HG02610 (cell line): Measurements from ENCODE around the gene RIMOC1.

Source experiments
- ATAC-seq: cut with Tn5 transposase; IDR thresholded peaks from one replicate; pipeline ENCODE4 v1.9.1; 2021; ENCODE audit warnings: mild to moderate bottlenecking, moderate library complexity; ENCODE audit not compliant: unreplicated experiment

Gene RIMOC1

DNA sequence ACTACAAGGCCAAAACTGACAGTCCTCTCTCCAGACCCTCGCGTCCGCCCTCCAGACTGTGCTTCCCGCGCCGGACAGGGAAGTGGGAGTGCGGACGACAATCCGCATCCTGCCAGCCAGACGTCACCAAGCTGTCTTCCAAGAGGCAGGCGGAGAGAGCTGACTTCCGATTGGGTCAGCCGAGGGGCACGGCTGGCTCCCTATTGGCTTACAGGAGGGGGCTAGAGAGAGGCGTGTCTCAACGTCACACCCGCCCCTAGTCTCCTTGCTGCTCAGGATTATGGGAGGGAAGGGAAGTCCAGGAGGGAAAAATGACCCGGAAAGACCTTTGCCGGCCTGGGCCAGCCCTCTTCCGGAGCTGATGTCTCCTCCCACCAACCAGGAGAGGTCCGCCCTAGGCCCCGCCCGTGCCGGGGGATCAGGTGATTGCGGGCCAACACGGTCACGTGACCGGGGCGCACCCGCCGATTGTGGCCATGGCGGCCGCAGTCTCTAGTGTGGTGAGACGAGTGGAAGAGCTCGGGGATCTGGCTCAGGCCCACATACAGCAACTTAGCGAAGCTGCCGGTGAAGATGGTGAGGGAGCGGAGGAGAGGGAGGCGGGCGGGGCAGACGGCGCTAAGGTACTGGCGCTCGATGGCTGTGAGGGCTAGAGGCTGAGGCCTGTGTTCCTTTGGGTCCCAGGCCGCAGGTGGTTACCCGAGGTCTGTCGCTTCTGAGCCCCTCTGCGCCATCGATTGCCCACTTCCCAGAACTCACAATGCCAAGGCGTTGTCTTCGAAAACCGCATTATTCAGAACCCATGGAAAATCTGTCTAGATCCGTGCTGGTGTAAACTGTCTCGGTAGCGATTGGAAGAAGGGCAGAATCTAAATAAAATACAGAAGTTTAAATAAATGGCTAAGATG lies at the start of gene RIMOC1:
Gene RIMOC1, plus strand, starts transcription at position 453 of the 908 bp plus-strand sequence. Its CDS starts 24 bp downstream, at position 477.
- ATAC-seq = peak; percentile 99

- peak; percentile 87 for ATAC-seq
These were observed 47.3 kb upstream of the RIMOC1 start for GRCh38 chr5:41856644-41857491.

DNA sequence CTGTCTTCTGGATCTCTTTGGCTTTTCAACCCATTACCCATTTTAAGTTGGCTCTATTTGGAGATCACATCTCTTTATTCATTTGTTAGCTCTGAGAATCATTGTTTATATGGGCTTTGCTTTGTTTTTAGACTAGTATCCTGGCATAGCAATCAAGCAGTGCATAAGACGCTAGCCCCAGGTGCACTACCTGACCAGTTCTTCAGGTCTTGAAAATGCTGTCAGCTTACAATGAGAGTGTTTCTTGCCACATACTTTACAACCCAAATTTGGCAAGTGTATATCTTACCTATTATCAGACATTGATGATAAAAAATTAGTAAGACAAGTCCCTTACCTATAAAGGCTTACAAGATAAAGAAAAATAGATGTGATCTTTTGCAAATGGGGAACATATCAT lies 46.2 kb upstream of the RIMOC1 start:
- ATAC-seq = no peak

DNA sequence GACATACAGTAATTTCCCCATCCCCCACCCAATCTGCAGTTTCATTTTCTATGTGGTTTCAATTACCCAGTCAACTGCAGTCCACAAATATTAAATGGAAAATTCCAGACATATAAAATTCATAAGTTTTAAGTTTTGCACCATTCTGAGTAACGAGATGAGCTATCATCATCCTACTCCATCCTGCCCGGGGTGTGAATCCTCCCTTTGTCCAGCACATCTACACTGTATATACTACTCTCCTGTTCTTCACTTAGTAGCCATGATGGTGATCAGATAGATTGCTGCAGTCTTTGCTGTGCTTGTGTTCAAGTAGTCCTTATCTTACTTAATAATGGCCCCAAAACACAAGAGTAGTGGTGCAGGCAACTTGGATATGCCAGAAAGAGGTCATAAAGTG lies 45.3 kb upstream of the RIMOC1 start:
- ATAC-seq = no peak

DNA sequence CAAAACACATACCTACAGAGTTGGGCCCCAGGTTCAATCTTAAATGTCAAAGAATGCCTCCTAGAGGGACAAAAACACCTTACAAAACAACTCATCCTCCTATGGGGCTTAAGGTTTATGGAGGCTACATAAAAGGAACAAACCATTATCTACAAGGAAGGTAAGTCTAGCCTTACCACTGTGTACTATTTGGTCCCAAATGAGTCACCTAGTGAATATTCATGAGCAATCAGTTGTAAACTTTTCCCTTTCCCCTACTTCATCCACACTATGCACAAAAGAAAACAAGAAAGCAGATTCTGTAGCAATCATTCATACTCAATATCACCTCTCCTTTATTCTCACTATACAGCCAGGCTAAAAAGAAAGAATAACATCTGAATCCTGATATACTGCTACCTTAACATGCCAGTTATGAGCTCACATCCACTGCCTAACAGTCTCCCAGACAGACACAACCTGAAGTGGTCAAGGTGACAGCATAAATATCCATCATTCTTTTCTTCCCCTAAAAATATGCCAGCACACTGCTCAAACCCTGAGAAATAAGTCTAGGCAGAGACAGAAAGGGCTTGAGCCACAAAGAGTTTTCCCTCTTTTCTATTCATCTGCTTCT lies 40.2 kb upstream of the RIMOC1 start:
- peak; percentile 88 for ATAC-seq

- no peak for ATAC-seq
These were observed 34.9 kb upstream of the RIMOC1 start for GRCh38 chr5:41869151-41869723.

- peak; percentile 96 for ATAC-seq
These were observed 34.2 kb upstream of the RIMOC1 start, which contains the start of gene OXCT1 for GRCh38 chr5:41869724-41870626. OXCT1 (minus strand) TSS chr5:41870425; CDS start chr5:41870358, 67 bp downstream.

- no peak for ATAC-seq
These were observed 33.5 kb upstream of the RIMOC1 start for GRCh38 chr5:41870627-41871048.

GRCh38 chr5:41871852-41872251 lies 32.3 kb upstream of the RIMOC1 start:
- ATAC-seq = no peak

GRCh38 chr5:41874512-41875060 lies 29.6 kb upstream of the RIMOC1 start:
- no peak for ATAC-seq

GRCh38 chr5:41875121-41875520 lies 29.0 kb upstream of the RIMOC1 start:
- ATAC-seq = peak; percentile 21

- ATAC-seq = no peak
These were observed 27.5 kb upstream of the RIMOC1 start for GRCh38 chr5:41876678-41877077.

- ATAC-seq = no peak
These were observed 26.7 kb upstream of the RIMOC1 start for GRCh38 chr5:41877408-41877807.

GRCh38 chr5:41878173-41878572 lies 26.0 kb upstream of the RIMOC1 start:
- ATAC-seq = no peak

DNA sequence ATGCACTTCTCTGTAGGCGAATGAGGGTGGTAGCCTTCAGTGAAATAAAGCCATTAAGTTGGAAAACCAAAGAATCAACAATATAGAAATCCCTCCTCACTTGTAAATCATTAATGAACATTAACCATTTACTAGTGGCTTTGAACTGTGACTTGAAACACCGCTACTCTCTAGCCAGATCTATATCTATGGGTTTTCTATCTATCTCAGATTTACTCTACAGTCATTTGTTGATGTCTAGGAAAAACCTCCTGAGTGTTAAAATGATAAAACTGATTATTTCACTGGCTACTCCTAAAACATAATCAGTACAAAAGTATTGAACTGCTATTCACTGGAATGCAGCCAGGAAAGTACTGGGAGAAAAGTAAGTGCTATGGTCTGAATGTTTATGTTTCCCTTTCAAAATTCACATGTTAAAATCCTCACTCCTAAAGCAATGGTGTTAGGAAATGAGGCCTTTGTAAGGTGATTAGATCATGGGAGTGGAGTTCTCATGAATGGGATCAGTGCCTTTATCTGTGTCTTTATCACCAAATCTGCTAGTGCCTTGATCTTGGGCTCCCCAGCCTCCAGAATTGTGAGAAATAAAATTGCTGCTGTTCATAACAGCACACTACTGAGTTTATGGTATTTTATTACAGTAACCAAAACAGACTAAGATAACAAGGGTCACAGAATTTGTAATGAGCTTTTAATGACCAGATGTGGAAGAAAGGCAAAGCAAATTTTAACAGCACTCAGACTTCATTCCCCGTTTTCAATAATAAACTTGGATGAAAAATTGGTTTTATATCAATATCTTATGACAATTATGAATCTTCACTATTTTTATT lies 25.3 kb upstream of the RIMOC1 start:
- ATAC-seq = no peak

GRCh38 chr5:41882765-41883164 lies 21.4 kb upstream of the RIMOC1 start:
- ATAC-seq = no peak

DNA sequence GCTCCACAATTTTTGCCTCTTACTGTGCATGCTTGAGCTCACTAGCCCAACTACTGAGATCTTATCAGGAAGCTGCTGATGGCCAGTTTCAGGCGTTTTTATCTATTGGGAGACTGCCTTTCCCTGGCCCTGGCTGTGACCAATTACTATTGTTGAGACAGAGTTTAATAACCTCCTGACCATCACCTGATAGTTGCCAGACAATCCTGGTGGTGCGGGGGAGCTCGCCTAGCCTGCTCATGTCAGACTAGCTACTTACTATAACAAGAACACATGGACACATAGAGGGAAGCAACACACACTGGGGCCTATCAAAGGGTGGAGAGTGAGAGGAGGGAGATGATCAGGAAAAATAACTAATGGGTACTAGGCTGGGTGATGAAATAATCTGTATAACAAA lies 20.9 kb upstream of the RIMOC1 start:
- ATAC-seq = no peak

DNA sequence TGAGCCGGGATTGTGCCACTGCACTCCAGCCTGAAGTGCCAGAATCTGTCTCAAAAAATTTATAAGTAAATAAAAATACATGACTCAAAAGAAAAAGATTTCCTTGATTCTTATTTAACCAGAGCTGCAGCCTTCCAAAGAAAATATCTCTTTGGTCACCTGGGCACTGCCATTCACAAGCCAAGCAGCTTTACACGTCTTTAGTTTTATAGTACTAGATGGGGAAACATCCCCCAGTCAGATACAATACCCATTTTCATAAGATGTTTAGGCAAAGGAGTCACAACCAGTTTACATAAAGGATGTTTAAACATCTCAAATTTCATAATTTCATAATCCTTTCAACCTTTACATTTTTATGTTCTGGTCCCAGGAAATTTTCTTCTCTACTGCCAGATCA lies 20.2 kb upstream of the RIMOC1 start:
- no peak for ATAC-seq

DNA sequence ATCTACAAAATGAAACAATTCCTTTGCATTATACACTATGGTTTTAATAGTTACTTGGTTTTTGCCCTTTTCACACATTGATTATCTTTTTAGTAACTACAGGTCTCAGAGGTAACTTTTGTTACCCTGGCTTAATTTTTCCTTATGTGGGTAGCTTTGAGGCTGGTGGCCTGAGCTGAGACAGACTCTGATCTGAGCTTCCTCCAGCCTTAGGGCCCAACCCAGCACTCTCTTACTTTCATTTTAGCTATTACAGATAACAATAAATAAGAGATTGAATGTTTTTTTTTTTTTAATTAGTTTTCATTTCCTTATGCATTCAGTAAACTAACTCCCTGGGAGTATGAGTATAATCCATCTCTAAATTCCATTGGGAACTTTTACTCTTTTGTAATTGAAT lies 18.9 kb upstream of the RIMOC1 start:
- ATAC-seq = peak; percentile 58
